PC-3 (cell line): ENCODE measurements around the gene UBE3C.

Experiments used
- CTCF ChIP-seq: fragments of 300-600 bp; sonication (generic); conservative IDR thresholded peaks from 2 replicates; pipeline ENCODE4 v1.5.1; 2017; ENCODE audit warnings: antibody characterized with exemption, low read depth, mild to moderate bottlenecking, low read length
- EZH2 ChIP-seq: fragments of 300-600 bp; sonication (generic); IDR thresholded peaks from one replicate; pipeline ENCODE4 v1.6.1; 2017; ENCODE audit warnings: antibody characterized with exemption, mild to moderate bottlenecking, low read length; ENCODE audit not compliant: unreplicated experiment
- EZH2phosphoT487 ChIP-seq: fragments of 300-600 bp; sonication (generic); IDR thresholded peaks from 2 replicates; pipeline ENCODE4 v1.6.1; 2018; ENCODE audit warnings: mild to moderate bottlenecking, antibody characterized with exemption, low read length, borderline replicate concordance

- TF ChIP-seq CTCF, result no peak
- no peak for TF ChIP-seq EZH2
- no peak for TF ChIP-seq EZH2phosphoT487
Observed at GRCh38 chr7:157248659-157249058, 109.9 kb downstream of the UBE3C start.
